Hematopoietic multipotent progenitor cell treated with erythropoietin and hydrocortisone succinate and interleukin-3 and kit ligand, for 17 days (in vitro differentiated cells): ENCODE results near the gene HACD4.
"Not testable (repeated sequence)": the region's sequence is repeated elsewhere in the genome, so short reads cannot be mapped to it uniquely, and the experiment has no call there.

ENCODE experiments used
- DNase-seq: peaks from one replicate; pipeline ENCODE4 v3.0.0-alpha.2; 2015; ENCODE audit warnings: low spot score

Gene HACD4

GRCh38 chr9:20973246-20973947 lies 58.0 kb downstream of the HACD4 start:
- DNase-seq, result not testable (repeated sequence)

DNA sequence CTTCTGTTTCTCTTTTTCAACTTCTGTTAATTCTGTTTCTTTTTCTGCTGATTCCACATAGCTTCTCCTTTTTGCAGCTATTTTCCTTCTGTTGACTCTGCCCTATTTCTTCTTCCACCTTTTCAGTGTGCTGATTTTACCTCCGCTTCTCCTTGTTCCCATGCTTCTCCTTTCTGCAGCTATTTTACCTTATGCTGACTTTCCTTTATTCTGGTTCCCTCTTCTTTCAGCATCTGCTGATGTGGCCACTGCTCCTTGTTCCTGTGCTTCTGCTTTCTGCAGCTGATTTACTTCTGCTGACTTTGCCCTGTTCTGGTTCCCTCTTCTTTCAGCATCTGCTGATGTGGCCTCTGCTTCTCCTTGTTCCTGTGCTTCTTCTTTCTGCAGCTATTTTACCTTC lies 58.8 kb downstream of the HACD4 start:
- DNase-seq, result no peak

DNA sequence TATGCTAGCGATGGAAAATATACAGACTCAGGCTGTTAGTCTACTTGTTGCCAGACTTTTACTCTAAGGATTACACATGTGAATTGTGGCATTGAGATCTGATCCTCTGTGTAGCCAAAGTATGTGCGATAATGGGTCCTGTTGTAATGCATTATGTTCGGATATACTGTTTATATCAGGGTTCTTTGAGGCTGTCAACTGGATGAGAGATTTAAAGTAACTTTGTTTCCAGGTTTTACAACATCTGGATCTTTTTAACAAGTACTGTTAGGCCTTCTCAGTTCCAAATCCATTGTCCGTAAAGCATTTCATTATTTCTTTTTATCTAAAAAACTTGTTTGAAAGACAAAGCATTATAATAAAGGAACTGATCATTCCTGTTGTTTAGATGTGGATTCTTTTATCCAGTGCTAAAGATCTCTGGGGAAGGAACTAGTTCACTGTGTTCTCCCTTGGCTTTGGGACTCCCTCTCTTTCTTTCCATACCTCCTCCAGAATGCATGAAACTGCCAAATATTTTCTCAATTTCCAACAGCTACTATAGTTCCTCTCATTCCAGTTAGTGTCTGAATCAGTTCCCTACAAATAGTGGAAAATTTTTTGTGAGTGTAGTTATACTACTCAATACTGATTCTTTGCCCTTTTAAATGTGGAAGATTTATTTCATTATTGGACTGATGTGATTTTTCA lies 68.8 kb downstream of the HACD4 start:
- DNase-seq, result no peak

- DNase-seq, result no peak
Observed at GRCh38 chr9:20950707-20951106, 80.7 kb downstream of the HACD4 start.
